D721Med (cell line): ENCODE measurements around the gene SNTB2.

ENCODE experiments used
- DNase-seq: peaks from one replicate; pipeline ENCODE4 v3.0.0; 2011; ENCODE audit warnings: low spot score; ENCODE audit not compliant: insufficient read length
- FAIRE-seq: peaks from 2 replicates; lab custom pipeline; 2011; peaks lifted over from hg19 to GRCh38; lab: Jason Lieb, UNC
- TF ChIP-seq, protein P1 (sequence below): IDR thresholded peaks from 2 replicates; pipeline ENCODE4 v1.5.1; 2012; ENCODE audit warnings: mild to moderate bottlenecking, control low read depth; ENCODE audit not compliant: insufficient read depth; ENCODE audit errors: missing control alignments

The SNTB2 gene

GRCh38 chr16:69204172-69204571 lies 17.2 kb downstream of the SNTB2 start:
- TF ChIP-seq, protein P1, sequence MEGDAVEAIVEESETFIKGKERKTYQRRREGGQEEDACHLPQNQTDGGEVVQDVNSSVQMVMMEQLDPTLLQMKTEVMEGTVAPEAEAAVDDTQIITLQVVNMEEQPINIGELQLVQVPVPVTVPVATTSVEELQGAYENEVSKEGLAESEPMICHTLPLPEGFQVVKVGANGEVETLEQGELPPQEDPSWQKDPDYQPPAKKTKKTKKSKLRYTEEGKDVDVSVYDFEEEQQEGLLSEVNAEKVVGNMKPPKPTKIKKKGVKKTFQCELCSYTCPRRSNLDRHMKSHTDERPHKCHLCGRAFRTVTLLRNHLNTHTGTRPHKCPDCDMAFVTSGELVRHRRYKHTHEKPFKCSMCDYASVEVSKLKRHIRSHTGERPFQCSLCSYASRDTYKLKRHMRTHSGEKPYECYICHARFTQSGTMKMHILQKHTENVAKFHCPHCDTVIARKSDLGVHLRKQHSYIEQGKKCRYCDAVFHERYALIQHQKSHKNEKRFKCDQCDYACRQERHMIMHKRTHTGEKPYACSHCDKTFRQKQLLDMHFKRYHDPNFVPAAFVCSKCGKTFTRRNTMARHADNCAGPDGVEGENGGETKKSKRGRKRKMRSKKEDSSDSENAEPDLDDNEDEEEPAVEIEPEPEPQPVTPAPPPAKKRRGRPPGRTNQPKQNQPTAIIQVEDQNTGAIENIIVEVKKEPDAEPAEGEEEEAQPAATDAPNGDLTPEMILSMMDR: no peak
- DNase-seq (no peak), FAIRE-seq (no peak)

GRCh38 chr16:69209735-69210134 lies 22.8 kb downstream of the SNTB2 start:
- no peak for FAIRE-seq
- TF ChIP-seq, protein P1: no peak
- DNase-seq: no peak

GRCh38 chr16:69217433-69217832 lies 30.5 kb downstream of the SNTB2 start:
- no peak for DNase-seq
- TF ChIP-seq, protein P1: no peak
- no peak for FAIRE-seq

DNA sequence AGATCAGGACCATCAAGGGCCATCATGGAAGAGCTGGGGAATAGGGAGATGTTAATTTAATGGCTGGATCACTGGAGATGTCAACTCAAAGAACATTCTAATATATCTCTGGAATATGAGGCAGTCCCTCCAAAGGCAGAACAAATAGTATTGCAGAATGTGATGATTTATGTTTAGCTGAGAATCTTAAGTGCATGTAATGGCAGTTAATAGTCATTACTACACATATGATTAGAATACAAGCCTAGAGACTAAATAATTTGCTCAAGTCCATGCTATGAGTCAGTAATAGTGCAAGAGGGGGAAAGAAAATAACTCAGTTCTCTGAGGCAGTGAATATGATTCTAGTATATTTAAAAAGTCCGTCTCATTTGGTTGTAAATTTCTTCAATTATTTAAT lies 32.3 kb downstream of the SNTB2 start:
- FAIRE-seq (no peak), DNase-seq (no peak)
- TF ChIP-seq, protein P1: no peak

- no peak for FAIRE-seq
- DNase-seq: no peak
- TF ChIP-seq, protein P1: no peak
Measured at GRCh38 chr16:69223882-69224281, 36.9 kb downstream of the SNTB2 start.

DNA sequence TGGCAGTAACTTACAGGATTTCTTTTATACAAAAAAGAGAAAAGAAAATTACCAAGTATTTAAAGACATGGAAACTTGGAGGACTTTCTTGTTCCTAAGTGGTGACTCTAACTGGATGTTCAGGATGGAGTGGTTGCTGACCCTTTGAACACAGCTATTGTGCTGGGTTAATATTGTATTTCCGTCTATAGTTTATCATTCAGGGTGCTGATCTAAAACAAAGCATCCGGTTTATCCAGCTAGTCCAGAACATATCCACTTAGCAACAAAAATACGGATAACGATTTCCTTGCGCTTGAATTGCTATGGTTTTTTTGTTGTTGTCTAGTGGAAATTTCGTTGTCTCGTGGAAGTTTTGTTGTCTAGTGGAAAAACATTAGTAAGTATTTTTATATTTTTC lies 38.2 kb downstream of the SNTB2 start:
- DNase-seq (no peak), FAIRE-seq (no peak)
- TF ChIP-seq, protein P1: no peak

GRCh38 chr16:69233124-69233523 lies 46.2 kb downstream of the SNTB2 start:
- FAIRE-seq (no peak), DNase-seq (no peak)
- TF ChIP-seq, protein P1: no peak
